ENCODE results near the gene SH3GL2.

SH3GL2 gene

DNA sequence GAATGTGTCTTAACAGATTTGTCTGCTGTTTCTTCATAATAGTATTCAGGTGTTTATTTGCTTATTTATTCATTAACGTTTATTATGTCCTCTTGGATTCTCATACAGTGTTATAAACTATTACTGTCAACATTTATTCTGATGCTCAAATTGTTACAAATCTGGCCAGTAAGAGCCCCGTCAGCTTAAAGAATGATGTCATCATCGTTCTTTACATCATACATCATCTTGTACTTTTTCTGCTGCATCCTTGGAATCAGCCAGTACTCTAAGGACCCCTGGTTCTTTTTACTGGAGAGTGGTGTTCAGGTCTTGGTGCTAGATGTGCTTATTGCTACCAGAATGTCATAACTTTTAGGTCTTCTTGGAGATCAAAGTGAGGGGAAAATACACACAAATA, 86.6 kb downstream of the SH3GL2 start:
- no peak for DNase-seq

- DNase-seq: no peak
Observed at GRCh38 chr9:17669206-17669605, 90.3 kb downstream of the SH3GL2 start.

DNA sequence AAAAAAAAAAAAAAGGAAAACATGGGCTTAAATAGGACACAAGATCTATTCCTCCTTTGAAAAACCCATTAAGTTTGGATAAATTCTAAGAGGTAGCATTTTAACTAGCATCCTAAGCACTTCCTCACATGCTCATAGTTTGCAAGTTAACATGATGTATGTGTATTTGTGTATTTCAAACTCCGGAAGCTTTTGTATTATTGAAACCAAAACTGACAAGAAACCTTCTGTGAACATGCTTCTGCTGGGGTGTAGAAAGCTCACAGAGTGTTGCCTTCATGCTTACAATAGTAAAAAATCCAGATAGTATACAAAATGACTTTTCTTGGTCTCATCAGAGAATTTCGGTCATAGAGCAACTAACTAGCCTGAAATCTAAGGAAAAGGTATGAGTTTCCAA, 103.8 kb downstream of the SH3GL2 start:
- no peak for DNase-seq

- DNase-seq: no peak
Observed at GRCh38 chr9:17688834-17689233, 110.0 kb downstream of the SH3GL2 start.

DNA sequence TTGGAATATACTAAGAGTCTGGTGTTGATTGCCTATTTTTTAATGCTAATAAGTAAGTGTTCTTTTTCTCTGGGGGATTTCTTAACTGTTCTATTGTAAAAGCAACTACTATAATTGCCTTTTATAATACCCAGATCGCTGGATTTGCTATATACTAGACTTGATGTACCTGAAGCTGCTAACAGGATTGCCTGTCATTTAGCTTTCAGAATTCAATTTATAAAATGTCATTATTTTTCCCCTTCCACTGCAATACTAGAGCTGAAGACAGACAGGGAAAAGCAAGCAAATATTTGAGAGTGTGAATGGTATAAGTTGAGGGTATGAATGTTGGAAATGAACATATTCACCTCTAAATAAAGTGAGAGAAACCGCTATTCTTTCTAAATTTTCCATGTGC, 115.5 kb downstream of the SH3GL2 start:
- DNase-seq: no peak

DNA sequence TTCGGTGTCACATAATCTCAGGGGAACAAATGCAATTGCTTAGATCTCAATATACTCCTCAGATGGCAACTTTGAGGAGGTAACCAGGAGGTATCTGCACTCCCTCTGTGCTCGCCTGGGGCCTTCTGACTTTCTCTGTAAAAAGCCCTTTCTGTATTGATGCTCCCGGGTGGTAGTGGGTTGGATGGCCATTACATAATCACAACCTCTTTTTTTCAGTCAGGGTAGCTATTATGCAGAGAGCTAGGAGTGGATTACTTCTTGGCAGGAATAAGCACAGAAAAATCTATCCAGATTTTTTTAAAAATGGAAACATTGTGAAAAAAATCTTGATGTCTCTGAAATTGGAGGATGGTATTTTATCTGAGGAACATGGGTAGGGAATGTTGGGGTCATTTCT, 116.6 kb downstream of the SH3GL2 start:
- no peak for DNase-seq

- DNase-seq: no peak
Observed at GRCh38 chr9:17699615-17700330, 120.9 kb downstream of the SH3GL2 start.

DNA sequence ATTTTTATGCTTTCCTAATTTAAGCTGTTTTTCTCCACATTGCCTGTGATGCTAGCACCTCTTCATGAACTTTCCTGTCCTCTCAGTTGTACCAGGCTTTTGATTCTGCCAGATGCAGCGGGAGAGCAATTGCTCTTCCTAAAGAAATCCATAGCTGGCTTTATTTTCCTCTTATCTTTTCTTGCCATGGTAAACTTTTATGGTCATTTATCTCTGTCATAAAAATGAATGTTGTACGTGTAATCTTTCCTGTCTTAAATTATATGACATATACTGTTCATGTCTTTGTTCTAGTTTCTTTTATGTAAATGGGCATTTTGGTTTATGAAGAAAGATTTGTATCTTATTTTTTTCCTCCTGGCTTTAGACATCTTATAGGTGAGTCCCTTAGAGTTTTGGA, 127.5 kb downstream of the SH3GL2 start:
- DNase-seq: no peak

GRCh38 chr9:17719053-17719452, 140.2 kb downstream of the SH3GL2 start:
- no peak for DNase-seq

DNA sequence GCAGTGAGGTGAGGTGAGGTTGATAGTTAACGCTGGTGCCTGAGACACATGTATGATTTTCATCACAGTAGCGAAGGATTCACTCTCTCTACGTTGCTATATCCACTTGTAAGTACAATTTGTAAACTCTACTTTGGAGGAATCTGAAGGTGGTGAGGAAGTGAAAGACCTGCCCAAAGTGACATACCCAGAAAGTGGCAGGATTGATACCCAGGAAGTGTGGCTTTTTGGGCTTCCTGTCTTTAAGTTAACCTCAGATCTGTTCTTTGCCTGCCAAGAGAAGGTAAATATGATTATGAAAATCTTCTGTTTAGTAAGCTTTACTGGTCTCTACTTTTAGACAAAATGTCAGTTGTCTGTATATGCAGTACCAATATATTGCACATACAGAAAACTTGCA, 143.1 kb downstream of the SH3GL2 start:
- DNase-seq: no peak

- no peak for DNase-seq
Observed at GRCh38 chr9:17723656-17724055, 144.8 kb downstream of the SH3GL2 start.

DNA sequence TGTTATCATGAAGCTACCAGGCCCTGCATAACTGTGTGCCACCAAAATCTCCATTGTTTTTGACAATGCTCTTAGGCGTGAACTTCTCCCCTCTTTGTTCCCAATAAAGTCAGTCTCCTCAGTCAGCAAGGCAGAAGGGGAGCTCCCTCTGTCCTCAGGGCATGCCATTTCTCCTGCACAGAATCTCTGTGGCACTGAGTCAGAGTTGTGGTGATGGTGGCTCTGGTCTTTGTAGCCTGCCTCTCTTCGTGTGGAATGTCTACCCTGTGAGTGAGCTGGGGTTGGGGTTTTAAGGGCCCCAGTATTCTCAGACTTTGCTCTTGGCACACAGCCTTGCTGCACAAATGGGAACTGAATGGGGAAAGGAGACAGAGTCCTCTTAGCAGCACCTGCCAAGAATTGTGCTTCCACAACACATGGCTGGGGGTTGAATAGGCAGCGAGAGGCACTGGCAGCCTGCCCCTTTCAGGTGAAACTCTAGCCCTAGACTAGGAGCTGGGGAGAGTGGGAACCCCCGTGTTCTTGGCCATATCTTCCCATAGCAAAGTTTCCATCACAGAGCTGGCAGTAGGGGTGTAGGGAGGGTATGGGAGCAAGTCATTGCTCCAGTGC, 146.6 kb downstream of the SH3GL2 start:
- no peak for DNase-seq

DNA sequence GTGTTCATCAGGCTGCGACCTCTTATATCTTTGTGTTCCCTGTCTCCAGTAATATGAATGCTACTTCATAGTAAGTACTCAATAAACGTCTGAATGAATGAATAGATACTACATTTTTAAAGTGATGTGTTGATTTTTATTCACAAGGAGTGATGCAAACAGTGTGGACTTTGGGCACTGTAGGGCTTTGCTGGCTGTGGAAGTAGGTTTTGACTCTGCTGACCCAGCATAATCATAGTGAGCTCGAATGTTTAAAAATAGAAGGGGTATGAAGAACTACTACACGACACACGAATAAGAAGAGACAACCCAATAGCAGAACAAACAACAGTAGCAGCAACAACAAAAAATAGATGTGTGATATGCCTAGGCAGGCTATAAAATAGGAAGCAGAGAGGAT, 147.4 kb downstream of the SH3GL2 start:
- no peak for DNase-seq

DNA sequence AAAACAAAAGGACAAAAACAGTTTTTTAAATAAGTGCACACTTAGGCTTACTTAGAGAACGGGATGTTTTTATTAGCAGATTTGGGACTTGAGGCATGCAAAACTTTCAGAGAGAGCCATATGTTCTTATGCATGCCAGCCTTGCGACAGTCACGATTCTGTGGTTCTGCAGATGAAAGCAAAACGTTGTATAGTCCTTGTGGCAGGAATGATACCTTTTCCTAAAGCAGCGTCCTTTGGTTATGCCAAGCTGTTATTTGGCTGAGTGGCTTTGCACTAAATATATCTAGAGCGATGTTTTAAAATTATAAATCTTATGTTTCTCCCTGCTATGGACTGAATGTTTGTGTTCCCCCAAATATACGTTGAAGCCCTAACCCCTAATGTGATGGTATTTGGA, 152.0 kb downstream of the SH3GL2 start:
- no peak for DNase-seq

DNA sequence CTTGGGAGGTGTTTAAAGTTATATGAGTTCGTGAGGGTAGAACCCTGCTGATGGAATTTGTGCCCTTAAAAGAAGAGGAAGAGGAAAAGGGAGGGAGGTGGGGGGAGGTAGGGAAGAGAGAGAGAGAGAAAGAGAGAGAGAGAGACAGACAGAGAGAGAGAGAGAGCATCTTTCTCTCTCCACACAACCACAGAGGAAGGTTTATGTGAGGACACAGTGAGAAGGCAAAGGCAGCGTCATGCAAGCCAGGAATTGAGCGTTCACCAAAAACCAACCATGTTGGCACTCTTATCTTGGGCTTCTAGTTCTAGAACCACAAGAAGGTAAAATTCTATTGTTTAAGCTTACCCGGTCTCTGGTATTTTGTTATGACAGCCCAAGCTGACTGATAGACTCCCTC, 152.4 kb downstream of the SH3GL2 start:
- no peak for DNase-seq

DNA sequence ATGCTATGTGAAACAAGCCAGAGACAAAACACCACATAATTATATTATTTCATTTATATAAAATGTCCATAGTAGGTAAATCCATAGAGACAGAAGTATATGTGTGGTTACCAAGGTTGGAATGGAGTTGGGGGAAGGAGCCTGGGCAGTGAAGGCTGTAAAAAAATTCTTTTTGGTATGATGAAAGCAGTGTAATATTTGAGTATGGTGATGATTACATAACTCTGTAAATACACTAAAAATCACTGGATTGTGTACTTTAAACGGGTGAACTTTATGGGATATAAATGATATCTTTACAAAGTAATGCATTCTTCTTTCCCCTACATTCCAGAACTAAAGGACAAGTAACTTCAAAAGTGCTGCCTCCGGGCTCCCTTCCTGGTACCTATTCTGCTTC, 155.8 kb downstream of the SH3GL2 start:
- no peak for DNase-seq

DNA sequence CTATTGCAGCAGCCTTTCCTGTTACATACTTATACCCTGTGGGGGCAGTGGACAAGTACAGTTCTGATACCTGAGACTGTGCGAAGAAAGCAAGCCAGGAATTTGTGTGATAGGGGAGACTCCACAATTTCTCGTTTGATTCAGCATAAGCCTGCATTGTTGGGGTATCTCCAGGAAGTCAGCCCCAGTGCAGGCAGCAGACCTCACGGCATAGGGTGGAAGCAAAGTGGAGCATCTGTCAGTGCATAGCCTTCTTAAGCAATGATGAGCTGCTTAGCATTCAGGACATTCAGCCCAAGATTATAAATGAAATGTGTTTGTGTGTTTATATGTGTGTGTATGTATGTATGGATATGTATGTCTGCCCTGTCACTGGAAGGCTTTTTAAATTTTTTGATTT, 157.0 kb downstream of the SH3GL2 start:
- DNase-seq: no peak

DNA sequence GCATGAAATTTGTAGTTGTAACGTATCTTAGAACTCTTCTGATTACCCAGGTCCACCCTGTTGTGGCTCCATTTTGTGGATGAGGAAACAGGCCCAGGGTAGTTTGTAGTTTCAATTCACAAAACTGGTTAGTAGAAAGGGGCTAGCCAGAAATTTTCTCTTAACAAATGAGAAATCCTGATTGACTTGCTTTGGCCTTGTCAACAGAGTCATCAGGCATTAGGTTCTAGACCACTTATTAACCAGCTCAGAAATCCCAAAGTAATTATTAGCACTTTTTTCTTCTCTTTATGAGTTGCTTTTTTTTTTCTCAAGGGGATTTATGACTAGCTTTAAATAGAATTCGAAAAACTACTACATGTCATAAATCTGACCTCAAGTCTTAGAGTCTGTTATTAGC, 160.2 kb downstream of the SH3GL2 start:
- no peak for DNase-seq

DNA sequence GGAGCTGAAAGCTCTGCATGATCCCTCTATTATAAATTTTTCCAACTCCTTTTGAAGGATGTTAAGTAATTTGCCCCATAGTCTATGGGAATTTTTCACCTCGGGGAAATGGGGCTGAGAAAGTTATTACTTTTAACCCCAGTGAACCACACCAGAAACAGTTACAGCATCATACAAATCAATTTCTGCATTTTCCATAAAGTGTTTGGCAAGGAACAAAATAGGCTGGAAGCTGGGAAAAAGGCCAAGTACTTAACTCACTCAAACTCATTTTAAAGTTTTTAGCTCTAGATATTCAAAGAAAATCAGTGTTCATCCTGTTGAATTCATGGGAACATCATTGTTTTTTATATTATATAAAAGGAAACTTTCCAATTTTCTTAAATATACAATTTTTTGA, 160.9 kb downstream of the SH3GL2 start:
- DNase-seq: no peak

GRCh38 chr9:17742067-17742466, 163.2 kb downstream of the SH3GL2 start:
- no peak for DNase-seq

- no peak for DNase-seq
Observed at GRCh38 chr9:17744786-17745185, 165.9 kb downstream of the SH3GL2 start.

- DNase-seq: no peak
Observed at GRCh38 chr9:17750269-17750668, 171.4 kb downstream of the SH3GL2 start.

DNA sequence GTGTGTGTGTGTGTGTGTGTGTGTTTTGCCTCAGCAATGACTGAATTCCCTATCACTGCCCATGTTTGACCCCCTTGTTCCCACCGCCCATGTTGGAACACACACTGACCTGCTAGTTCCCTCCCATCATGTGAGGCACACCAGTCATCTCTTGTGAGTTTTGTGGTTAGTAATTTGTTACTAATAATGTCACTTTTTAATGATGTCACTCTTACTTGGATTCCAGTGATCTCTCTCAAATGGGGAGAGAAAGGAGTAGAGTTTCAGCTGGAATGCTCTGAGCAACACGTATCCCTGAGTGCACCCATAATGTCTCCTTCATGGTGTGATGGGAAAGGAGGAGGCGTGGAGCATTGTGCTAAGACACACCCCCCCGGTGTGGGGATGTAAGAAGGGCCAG, 172.6 kb downstream of the SH3GL2 start:
- DNase-seq: no peak

- DNase-seq: no peak
Observed at GRCh38 chr9:17752021-17752420, 173.2 kb downstream of the SH3GL2 start.

GRCh38 chr9:17757816-17758215, 178.9 kb downstream of the SH3GL2 start:
- DNase-seq: no peak

Data from NCI-H774 (cell line).